Body of pancreas (tissue), 4 donors: ENCODE data around the gene HLA-DRA. TPM values are rescaled to one million over a fixed set of nuclear protein-coding genes. Genes with fewer than 3 reads are reported as not detected.

ENCODE experiments used
- ATAC-seq: fragments of 150-250 bp; one replicate; pipeline ENCODE4 v1.9.1; 2016
- DNase-seq, 4 donors: peaks; one replicate each; pipeline ENCODE4 v3.0.0-alpha.2; 2019
- H3K27ac ChIP-seq, 4 donors: fragments of 200-600 bp; sonication (generic); 1 replicate in 3 of 4; 2 replicates in 1 of 4; pipeline versions ENCODE4 v1.5.1 to v1.6.1; 2016 to 2019; ENCODE audit warnings: mild to moderate bottlenecking in 1 of 4, mixed read lengths in 1 of 4, moderate library complexity in 1 of 4
- H3K27me3 ChIP-seq, 2 donors: fragments of 200-600 bp; sonication (generic); one replicate each; pipeline ENCODE4 v1.6.0; 2016; ENCODE audit warnings: mild to moderate bottlenecking in 1 of 2
- H3K36me3 ChIP-seq, 2 donors: fragments of 200-600 bp; sonication (generic); replicated peaks in 1 of 2; 2 replicates each; pipeline ENCODE4 v1.5.1; 2016; ENCODE audit warnings: low read depth in 2 of 2; ENCODE audit not compliant: insufficient read depth in 1 of 2
- H3K4me1 ChIP-seq: fragments of 200-600 bp; sonication (generic); one replicate; pipeline ENCODE4 v1.6.0; 2016
- H3K4me3 ChIP-seq, 2 donors: fragments of 200-600 bp; sonication (generic); 1 replicate in 1 of 2; 2 replicates in 1 of 2; pipeline ENCODE4 v1.5.1; 2016 to 2019
- H3K9me3 ChIP-seq, 3 donors: fragments of 200-600 bp; sonication (generic); 1 replicate in 2 of 3; 2 replicates in 1 of 3; pipeline ENCODE4 v1.5.1; 2016
- CTCF ChIP-seq, 7 experiments: fragments of 450-650 bp in 4 of 7; fragments of 200-600 bp in 3 of 7; sonication (generic) in 3 of 7; IDR thresholded peaks; one replicate each; pipeline ENCODE4 v1.5.1; 2016 to 2019; ENCODE audit warnings: antibody characterized with exemption in 7 of 7
- POLR2A ChIP-seq, 3 donors: fragments of 450-650 bp; IDR thresholded peaks; one replicate each; pipeline ENCODE4 v1.6.1; 2016; ENCODE audit warnings: antibody characterized with exemption in 3 of 3, mild to moderate bottlenecking in 2 of 3
- WGBS, 2 donors: methylation state at CpG; one replicate each; pipeline ENCODE4 v1.1.5; 2017; 5-methylcytosine and 5-hydroxymethylcytosine counted together
- intact Hi-C: fragments of 100-400 bp; cut with DNase I; formaldehyde crosslinking; loops from one replicate; pipeline ENCODE4 v1.15.1; 2023
- total RNA-seq, 2 donors: library from RNA; depleted of rRNA; stranded (reverse); fragments of >200 nt; gene quantifications; one replicate each; pipeline ENCODE4 v1.1.0, GENCODE V29; 2016

Gene HLA-DRA
- total RNA-seq, 2 donors from 2014 or later = 20.1 to 129 TPM

GRCh38 chr6:32426338-32426737 lies 13.3 kb upstream of the HLA-DRA start:
- intact Hi-C loops = no loop called here
- H3K27me3 ChIP-seq = no peaks in the 10 kb centered on the region
- no peaks in the 10 kb centered on the region for H3K9me3 ChIP-seq
- H3K36me3 ChIP-seq = no peaks in the 10 kb centered on the region
- no peak overlapping the region for H3K27ac ChIP-seq
- 34 to 39% methylated on average over 4 of the region's 4 CpGs for WGBS, 2 donors
- ATAC-seq (no peak), DNase-seq (no peak)
- no peak for TF ChIP-seq POLR2A (IDR thresholded peaks at IDR 0.05)
- TF ChIP-seq CTCF (IDR thresholded peaks at IDR 0.05) = no peak
- H3K4me1 ChIP-seq = no peaks in the 10 kb centered on the region
- no peak overlapping the region for H3K4me3 ChIP-seq

- ATAC-seq (no peak), DNase-seq (no peak)
- no peaks in the 10 kb centered on the region for H3K36me3 ChIP-seq
- H3K9me3 ChIP-seq = no peaks in the 10 kb centered on the region
- no peak overlapping the region for H3K4me3 ChIP-seq
- intact Hi-C loops = no loop called here
- H3K4me1 ChIP-seq = no peaks in the 10 kb centered on the region
- TF ChIP-seq POLR2A (IDR thresholded peaks at IDR 0.05) (no peak), CTCF (IDR thresholded peaks at IDR 0.05) (no peak)
- no peak overlapping the region for H3K27ac ChIP-seq
- H3K27me3 ChIP-seq = no peaks in the 10 kb centered on the region
- 34 to 39% methylated on average over 1 of the region's 1 CpG for WGBS, 2 donors
Observed at GRCh38 chr6:32427218-32427617, 12.5 kb upstream of the HLA-DRA start.

GRCh38 chr6:32427934-32428474 lies 11.7 kb upstream of the HLA-DRA start:
- Histone ChIP-seq H3K9me3 (no peaks in the 10 kb centered on the region), H3K4me3 (no peak overlapping the region), H3K4me1 (no peaks in the 10 kb centered on the region), H3K27me3 (no peaks in the 10 kb centered on the region), H3K36me3 (no peaks in the 10 kb centered on the region), H3K27ac (no peak overlapping the region)
- intact Hi-C loops = no loop called here
- ATAC-seq (no peak), DNase-seq (no peak)
- TF ChIP-seq POLR2A (IDR thresholded peaks at IDR 0.05) = no peak
- TF ChIP-seq CTCF (IDR thresholded peaks at IDR 0.05) = no peak
- 71 to 85% methylated on average over 4 of the region's 4 CpGs for WGBS, 2 donors

- DNase-seq (no peak), ATAC-seq (no peak)
- 70 to 76% methylated on average over 2 to 3 of the region's 3 CpGs for WGBS, 2 donors
- Histone ChIP-seq H3K4me1 (no peaks in the 10 kb centered on the region), H3K27ac (no peak overlapping the region), H3K27me3 (no peaks in the 10 kb centered on the region), H3K9me3 (no peaks in the 10 kb centered on the region), H3K36me3 (no peaks in the 10 kb centered on the region), H3K4me3 (no peak overlapping the region)
- TF ChIP-seq CTCF (IDR thresholded peaks at IDR 0.05) (no peak), POLR2A (IDR thresholded peaks at IDR 0.05) (no peak)
- intact Hi-C loops = no loop called here
Observed at GRCh38 chr6:32430179-32430578, 9.5 kb upstream of the HLA-DRA start.

GRCh38 chr6:32431142-32431541 lies 8.5 kb upstream of the HLA-DRA start:
- 28 to 59% methylated on average over 3 of the region's 3 CpGs for WGBS, 2 donors

More at GRCh38 chr6:32431142-32431541, 8.5 kb upstream of the HLA-DRA start:
- Histone ChIP-seq H3K9me3 (no peaks in the 10 kb centered on the region), H3K27me3 (no peaks in the 10 kb centered on the region), H3K27ac (no peak overlapping the region), H3K4me1 (no peaks in the 10 kb centered on the region), H3K4me3 (no peak overlapping the region), H3K36me3 (no peaks in the 10 kb centered on the region)
- TF ChIP-seq POLR2A (IDR thresholded peaks at IDR 0.05) = no peak
- no peak for DNase-seq
- ATAC-seq = no peak
- intact Hi-C loops = no loop called here
